GM23248 (cell line): ENCODE measurements around the gene SUMF1. TPM values are rescaled to one million over a fixed set of nuclear protein-coding genes. Genes with fewer than 3 reads are reported as not detected.

Experiments
- DNase-seq: peaks from one replicate; pipeline ENCODE4 v3.0.0-alpha.2; 2015
- H2AFZ ChIP-seq: fragments of 200-600 bp; sonication (generic); 2 replicates; pipeline ENCODE4 v1.6.1; 2016; ENCODE audit warnings: antibody characterized with exemption
- H3F3A ChIP-seq: fragments of 200-600 bp; sonication (generic); 2 replicates; pipeline ENCODE4 v1.6.1; 2016; ENCODE audit warnings: mild to moderate bottlenecking, antibody characterized with exemption, mixed run types; ENCODE audit not compliant: insufficient read depth
- H3K27ac ChIP-seq: fragments of 200-600 bp; sonication (generic); 2 replicates; pipeline ENCODE4 v1.5.1; 2016; ENCODE audit warnings: mild to moderate bottlenecking
- H3K27me3 ChIP-seq: fragments of 200-600 bp; sonication (generic); replicated peaks from 2 replicates; pipeline ENCODE4 v1.6.1; 2016; ENCODE audit warnings: mild to moderate bottlenecking; ENCODE audit not compliant: insufficient read depth
- H3K36me3 ChIP-seq: fragments of 200-600 bp; sonication (generic); 2 replicates; pipeline ENCODE4 v1.6.1; 2016; ENCODE audit warnings: low read depth, mild to moderate bottlenecking
- H3K4me1 ChIP-seq: fragments of 200-600 bp; sonication (generic); 2 replicates; pipeline ENCODE4 v1.6.1; 2016; ENCODE audit warnings: mild to moderate bottlenecking; ENCODE audit not compliant: insufficient read depth
- H3K4me2 ChIP-seq: fragments of 200-600 bp; sonication (generic); one replicate; pipeline ENCODE4 v1.6.1; 2016; ENCODE audit warnings: mild to moderate bottlenecking; ENCODE audit not compliant: unreplicated experiment
- H3K4me3 ChIP-seq: fragments of 200-600 bp; sonication (generic); 2 replicates; pipeline ENCODE4 v1.5.1; 2016; ENCODE audit warnings: mild to moderate bottlenecking
- H3K79me2 ChIP-seq: fragments of 200-600 bp; sonication (generic); 2 replicates; pipeline ENCODE4 v1.6.1; 2016; ENCODE audit warnings: mild to moderate bottlenecking; ENCODE audit not compliant: insufficient read depth
- H3K9ac ChIP-seq: fragments of 200-600 bp; sonication (generic); 2 replicates; pipeline ENCODE4 v1.6.1; 2016; ENCODE audit warnings: mild to moderate bottlenecking
- H3K9me2 ChIP-seq: fragments of 200-600 bp; sonication (generic); 2 replicates; pipeline ENCODE4 v1.6.1; 2016; ENCODE audit warnings: mixed run types, mild to moderate bottlenecking, moderate library complexity; ENCODE audit not compliant: insufficient read depth
- H3K9me3 ChIP-seq: fragments of 200-600 bp; sonication (generic); one replicate; pipeline ENCODE4 v1.6.1; 2017; ENCODE audit warnings: low read depth
- H4K20me1 ChIP-seq: fragments of 200-600 bp; sonication (generic); 2 replicates; pipeline ENCODE4 v1.6.0; 2016; ENCODE audit not compliant: insufficient read depth
- EZH2 ChIP-seq: fragments of 200-600 bp; sonication (generic); IDR thresholded peaks from 2 replicates; pipeline ENCODE4 v1.6.1; 2018; ENCODE audit warnings: antibody characterized with exemption, mild to moderate bottlenecking; ENCODE audit not compliant: insufficient read depth, poor library complexity, severe bottlenecking
- EZH2phosphoT487 ChIP-seq: fragments of 200-600 bp; sonication (generic); IDR thresholded peaks from 2 replicates; pipeline ENCODE4 v1.6.1; 2018; ENCODE audit warnings: antibody characterized with exemption, moderate library complexity, mild to moderate bottlenecking, low read depth; ENCODE audit not compliant: insufficient read depth
- WGBS, 2 experiments: methylation state at CpG; one replicate each; pipeline ENCODE4 v1.1.6; 2015 to 2017; ENCODE audit warnings: low lambda C conversion rate in 2 of 2, low coverage in 1 of 2; ENCODE audit errors: missing lambda C conversion rate in 2 of 2; 5-methylcytosine and 5-hydroxymethylcytosine counted together
- in situ Hi-C: fragments of 300-500 bp; cut with MboI; formaldehyde crosslinking; loops from 2 replicates; pipeline ENCODE4 v1.15.0; 2020
- polyA plus RNA-seq: library from polyadenylated mRNA; unstranded; fragments of >200 nt; fragmentation: Nextera tagmentation; extraction: Ambion mirVana; gene quantifications from 2 replicates; pipeline ENCODE4 v1.2.1, GENCODE V29; 2016
- total RNA-seq: library from RNA; depleted of rRNA; stranded (reverse); fragments of >200 nt; shearing (Covaris generic); gene quantifications from 2 replicates; pipeline ENCODE4 v1.2.3, GENCODE V29; 2014

The SUMF1 gene
- total and polyA plus RNA-seq, 2 experiments from 2014 or later: 55.3 to 88.1 TPM

DNA sequence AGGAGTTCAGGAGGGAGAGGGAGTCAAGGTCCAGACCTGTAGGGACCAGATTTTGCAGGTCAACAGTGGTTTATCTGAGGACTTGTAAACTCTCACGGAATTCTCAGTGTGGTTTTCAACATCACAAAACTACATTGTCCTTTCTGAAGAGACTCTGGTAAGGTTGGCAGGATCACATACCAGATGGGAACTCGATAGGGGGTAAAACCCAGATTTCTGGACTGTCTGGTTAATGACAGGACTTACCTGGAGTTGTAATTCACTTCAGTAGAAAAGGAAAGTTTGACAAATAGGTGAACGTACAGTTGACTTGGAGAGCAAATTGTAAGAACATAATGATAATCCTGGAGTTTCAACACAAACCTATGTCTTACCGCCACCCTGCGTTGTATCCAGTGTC, 31.4 kb upstream of the SUMF1 start:
- in situ Hi-C loops: no loop called here
- no peak for TF ChIP-seq EZH2
- TF ChIP-seq EZH2phosphoT487: no peak

GRCh38 chr3:4497843-4498324, 30.8 kb upstream of the SUMF1 start:
- no peak overlapping the region for H3K9ac ChIP-seq
- no peaks in the 10 kb centered on the region for H3K9me3 ChIP-seq
- no peaks in the 10 kb centered on the region for H3F3A ChIP-seq
- H3K9me2 ChIP-seq: no peaks in the 10 kb centered on the region
- H2AFZ ChIP-seq: no peak overlapping the region
- H3K36me3 ChIP-seq: no peaks in the 10 kb centered on the region
- H4K20me1 ChIP-seq: no peaks in the 10 kb centered on the region
- no peak for TF ChIP-seq EZH2
- TF ChIP-seq EZH2phosphoT487: no peak
- no peak overlapping the region for H3K4me3 ChIP-seq
- in situ Hi-C loops: no loop called here
- no peaks in the 10 kb centered on the region for H3K27me3 ChIP-seq
- peaks cover 4% of the 10 kb centered on the region for H3K4me1 ChIP-seq
- WGBS, 2 experiments: 27 to 38% methylated on average over 1 of the region's 1 CpG
- no peak overlapping the region for H3K4me2 ChIP-seq
- DNase-seq: no peak
- H3K79me2 ChIP-seq: no peaks in the 10 kb centered on the region
- H3K27ac ChIP-seq: no peak overlapping the region

More for the DNA sequence above, 31.4 kb upstream of the SUMF1 start:
- Histone ChIP-seq H3K79me2 (no peaks in the 10 kb centered on the region), H3K27ac (no peak overlapping the region), H3K4me2 (no peak overlapping the region), H2AFZ (no peak overlapping the region), H3F3A (no peaks in the 10 kb centered on the region), H4K20me1 (no peaks in the 10 kb centered on the region), H3K4me3 (no peak overlapping the region), H3K9me3 (no peaks in the 10 kb centered on the region), H3K9ac (no peak overlapping the region), H3K27me3 (no peaks in the 10 kb centered on the region), H3K9me2 (no peaks in the 10 kb centered on the region), H3K4me1 (peaks cover 4% of the 10 kb centered on the region), H3K36me3 (no peaks in the 10 kb centered on the region)
- WGBS, 2 experiments: 65 to 73% methylated on average over 5 of the region's 5 CpGs
- no peak for DNase-seq

DNA sequence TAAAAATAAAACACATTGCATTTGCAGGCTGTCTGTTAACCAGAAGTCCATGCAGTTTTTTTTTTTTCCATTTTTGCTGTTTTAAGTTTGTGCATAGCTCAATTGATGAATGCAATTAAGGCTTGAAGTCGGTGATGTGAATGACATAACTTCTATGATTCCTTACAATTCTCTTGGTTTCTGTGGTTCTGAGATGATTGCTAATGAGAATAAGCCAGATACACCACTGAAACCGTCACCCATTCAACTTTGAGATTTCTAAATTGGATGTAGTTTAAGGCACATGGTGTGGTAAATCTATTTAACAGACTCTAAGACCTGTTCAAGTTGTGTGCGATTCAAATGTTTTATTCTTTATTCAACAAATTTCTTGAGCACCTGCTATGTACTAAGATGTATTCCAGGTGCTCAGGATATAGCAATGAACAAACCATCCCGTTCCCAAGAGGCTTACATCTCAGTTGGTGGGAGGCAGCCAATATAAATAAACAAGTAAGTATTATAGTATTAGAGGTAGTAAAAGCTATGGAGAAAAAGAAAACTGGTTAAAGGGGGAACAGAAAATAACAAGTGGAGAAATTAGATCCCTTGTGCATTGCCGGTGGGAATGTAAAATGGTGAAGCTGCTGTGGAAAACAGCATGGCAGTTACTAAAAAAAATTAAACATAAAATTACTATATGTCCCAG, 30.1 kb upstream of the SUMF1 start:
- peaks cover 4% of the 10 kb centered on the region for H3K4me1 ChIP-seq
- no peak for TF ChIP-seq EZH2
- no peak for TF ChIP-seq EZH2phosphoT487
- no peak overlapping the region for H3K4me3 ChIP-seq
- WGBS, 2 experiments: 63 to 64% methylated on average over 5 of the region's 5 CpGs
- H3K27ac ChIP-seq: no peak overlapping the region
- H3K9ac ChIP-seq: no peak overlapping the region
- no peaks in the 10 kb centered on the region for H4K20me1 ChIP-seq
- H3K27me3 ChIP-seq: no peaks in the 10 kb centered on the region
- H3K9me2 ChIP-seq: no peaks in the 10 kb centered on the region
- no peak overlapping the region for H3K4me2 ChIP-seq
- H3K36me3 ChIP-seq: no peaks in the 10 kb centered on the region
- H3K9me3 ChIP-seq: no peaks in the 10 kb centered on the region
- in situ Hi-C loops: no loop called here
- no peak overlapping the region for H2AFZ ChIP-seq
- DNase-seq: no peak
- no peaks in the 10 kb centered on the region for H3F3A ChIP-seq
- H3K79me2 ChIP-seq: no peaks in the 10 kb centered on the region

- Histone ChIP-seq H3K9me3 (no peaks in the 10 kb centered on the region), H3K79me2 (no peaks in the 10 kb centered on the region), H3K27ac (no peak overlapping the region), H3K4me1 (peaks cover 4% of the 10 kb centered on the region), H3F3A (no peaks in the 10 kb centered on the region), H3K9me2 (no peaks in the 10 kb centered on the region), H2AFZ (no peak overlapping the region), H3K4me3 (no peak overlapping the region), H3K4me2 (no peak overlapping the region), H3K27me3 (no peaks in the 10 kb centered on the region), H3K9ac (no peak overlapping the region), H4K20me1 (no peaks in the 10 kb centered on the region), H3K36me3 (no peaks in the 10 kb centered on the region)
- in situ Hi-C loops: no loop called here
- no peak for DNase-seq
- WGBS, 2 experiments: 67% methylated on average over 3 of the region's 3 CpGs
- TF ChIP-seq EZH2 (no peak), EZH2phosphoT487 (no peak)
Observed at GRCh38 chr3:4496087-4496452, 29.0 kb upstream of the SUMF1 start.
